Activated naive CD4-positive, alpha-beta T cell treated with anti-CD3 and anti-CD28 coated beads, Interleukin-2, amount 10 ng/mL, durations not matched to agents 7 days and 5 days (primary cell): ENCODE data around the gene CARS1.

Source experiments
- CTCF ChIA-PET: fragments of 350-600 bp; sonication (Branson Sonifier 250); formaldehyde crosslinking; loops from one replicate; lab custom pipeline; 2021; ENCODE audit warnings: antibody characterized with exemption; lab: Charles Lee
- DNase-seq: peaks from one replicate; pipeline ENCODE4 v3.0.0-alpha.2; 2020
- H3K27ac Mint-ChIP-seq: one replicate; pipeline ENCODE4 v1.8.0; 2021; ENCODE audit warnings: mild to moderate bottlenecking, moderate library complexity, mixed read lengths
- H3K27me3 Mint-ChIP-seq: one replicate; pipeline ENCODE4 v1.8.0; 2021; ENCODE audit warnings: mild to moderate bottlenecking, mixed read lengths
- H3K36me3 Mint-ChIP-seq: one replicate; pipeline ENCODE4 v1.8.0; 2021; ENCODE audit warnings: mixed read lengths
- H3K4me1 Mint-ChIP-seq: one replicate; pipeline ENCODE4 v1.8.0; 2021; ENCODE audit warnings: mixed read lengths
- H3K4me3 Mint-ChIP-seq: one replicate; pipeline ENCODE4 v1.8.0; 2021; ENCODE audit warnings: mild to moderate bottlenecking, moderate library complexity, mixed read lengths
- H3K9me3 Mint-ChIP-seq: one replicate; pipeline ENCODE4 v1.8.0; 2021; ENCODE audit warnings: mixed read lengths

Gene CARS1

DNA sequence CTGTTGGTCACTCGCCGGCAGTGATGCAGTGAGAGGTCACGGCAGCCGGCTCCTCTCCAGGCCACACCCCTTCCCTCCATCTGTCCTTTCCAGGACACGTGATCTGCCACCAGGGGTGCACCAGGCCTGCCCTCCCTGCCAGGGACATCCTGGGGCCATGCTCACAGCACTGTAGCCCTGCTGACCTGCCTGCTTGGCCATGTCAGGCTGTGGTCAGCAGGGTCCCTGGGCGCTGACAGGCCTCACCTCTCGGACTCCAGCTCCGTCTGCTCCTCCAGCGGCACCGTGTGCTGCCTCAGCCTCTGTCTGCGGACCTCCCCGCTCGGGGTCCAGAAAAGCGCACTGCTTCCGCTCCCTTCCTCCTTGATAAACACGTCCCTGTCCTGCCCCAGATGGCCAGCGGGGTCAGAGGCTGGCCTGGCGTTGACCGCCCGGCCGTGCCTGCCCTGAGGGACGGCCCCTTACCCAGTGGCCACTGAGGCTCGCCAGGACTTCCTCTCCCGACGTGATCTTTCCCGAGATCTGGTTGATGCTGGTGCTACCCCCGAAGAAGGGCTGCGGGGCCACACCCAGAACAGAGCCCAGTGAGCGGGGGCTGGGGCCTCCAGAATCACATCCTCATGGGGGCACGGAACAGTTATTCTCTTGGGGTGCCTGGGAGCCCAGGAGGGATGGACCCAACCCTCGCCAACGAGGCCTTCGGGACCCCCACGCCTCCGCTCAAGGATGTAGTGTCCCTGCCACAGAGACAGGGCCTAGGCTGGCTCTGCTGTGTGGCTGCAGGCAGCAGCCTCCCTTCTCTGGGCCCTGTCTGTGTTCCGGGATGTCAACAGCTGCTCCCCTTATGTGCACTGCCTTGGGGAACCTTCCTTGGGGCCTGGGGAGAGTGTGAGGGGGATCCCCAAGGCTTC is 36.3 kb upstream of the CARS1 start:
- Mint-ChIP-seq H3K4me1 (peaks cover 3% of the 10 kb centered on the region), H3K36me3 (no peaks in the 10 kb centered on the region), H3K27me3 (peaks cover 17% of the 10 kb centered on the region), H3K4me3 (no peak overlapping the region), H3K27ac (no peak overlapping the region), H3K9me3 (no peaks in the 10 kb centered on the region)
- no peak for DNase-seq
- CTCF ChIA-PET, result interaction anchor here (0.9 to 2.4 kb wide), 2 partner anchors 78 to 560 kb away, joined by 3 to 10 read pairs; no protein-coding TSS in a partner anchor

GRCh38 chr11:3092603-3093141 is 35.4 kb upstream of the CARS1 start:
- CTCF ChIA-PET, result interaction anchor here (0.9 to 2.4 kb wide), 4 partner anchors 77 to 559 kb away, joined by 3 to 10 read pairs (median 6); no protein-coding TSS in a partner anchor
- Mint-ChIP-seq H3K27ac (no peak overlapping the region), H3K27me3 (peaks cover 17% of the 10 kb centered on the region), H3K4me1 (peaks cover 3% of the 10 kb centered on the region), H3K9me3 (no peaks in the 10 kb centered on the region), H3K36me3 (no peaks in the 10 kb centered on the region), H3K4me3 (no peak overlapping the region)
- DNase-seq, result no peak

- no peaks in the 10 kb centered on the region for H3K9me3 Mint-ChIP-seq
These were observed 34.8 kb upstream of the CARS1 start for GRCh38 chr11:3091846-3092602.

GRCh38 chr11:3091081-3091845 is 34.0 kb upstream of the CARS1 start:
- H3K4me1 Mint-ChIP-seq, result peaks cover 3% of the 10 kb centered on the region
- no peaks in the 10 kb centered on the region for H3K9me3 Mint-ChIP-seq
- no peak overlapping the region for H3K4me3 Mint-ChIP-seq
- CTCF ChIA-PET, result interaction anchor here (0.6 to 4.0 kb wide), 32 partner anchors 9 to 664 kb away, joined by 3 to 59 read pairs (median 5); partner anchors contain the start of genes CARS1 and PHLDA2
- no peak overlapping the region for H3K27ac Mint-ChIP-seq
- DNase-seq, result no peak
- H3K36me3 Mint-ChIP-seq, result no peaks in the 10 kb centered on the region
- peaks cover 7% of the 10 kb centered on the region for H3K27me3 Mint-ChIP-seq

More at GRCh38 chr11:3091846-3092602, 34.8 kb upstream of the CARS1 start:
- CTCF ChIA-PET, result interaction anchor here (0.8 to 4.0 kb wide), 29 partner anchors 10 to 664 kb away, joined by 3 to 59 read pairs (median 5); partner anchors contain the start of genes CARS1 and PHLDA2
- Mint-ChIP-seq H3K27ac (no peak overlapping the region), H3K27me3 (peaks cover 15% of the 10 kb centered on the region), H3K4me1 (peaks cover 3% of the 10 kb centered on the region), H3K36me3 (no peaks in the 10 kb centered on the region), H3K4me3 (no peak overlapping the region)
- DNase-seq, result peak; percentile 82

DNA sequence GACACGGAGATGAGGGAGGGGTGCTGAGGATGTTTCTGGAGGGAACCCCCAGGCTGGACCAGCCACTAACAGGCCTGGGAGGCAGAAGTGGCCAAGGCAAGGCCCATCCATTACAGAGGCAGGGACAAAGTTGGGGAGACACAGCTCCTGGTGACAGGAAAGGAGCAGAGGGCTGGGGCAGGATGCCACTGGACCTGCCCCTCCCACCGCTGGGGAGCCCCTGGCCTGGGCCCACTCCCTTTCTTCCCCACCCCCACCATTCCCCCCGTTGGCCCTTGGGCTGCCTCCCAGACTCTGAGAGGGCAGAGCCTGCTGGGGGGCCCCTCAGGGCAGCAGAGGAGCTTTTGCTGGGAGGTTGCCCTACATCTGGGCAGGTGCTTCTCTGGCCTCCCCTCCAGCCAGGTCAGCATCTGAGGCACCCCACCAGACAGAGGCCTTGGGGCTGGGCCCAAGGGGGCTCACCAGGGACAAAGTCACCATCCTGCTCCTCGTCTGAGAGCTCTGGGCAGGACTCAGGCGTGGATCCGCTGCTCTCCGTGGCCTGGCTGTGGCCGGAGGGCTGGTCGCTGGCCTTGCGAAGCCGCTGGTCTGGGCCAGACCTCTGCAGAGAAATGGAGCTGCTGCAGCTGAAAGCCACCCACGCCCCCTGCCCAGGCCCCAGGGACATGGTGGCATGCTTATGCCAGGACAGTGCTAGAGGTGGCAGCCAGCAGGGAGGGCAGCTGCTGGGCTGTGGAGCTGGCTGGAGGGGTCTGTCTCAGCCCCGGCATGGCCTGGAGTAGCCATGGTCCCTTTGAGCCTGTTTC is 33.1 kb upstream of the CARS1 start:
- Mint-ChIP-seq H3K9me3 (no peaks in the 10 kb centered on the region), H3K27me3 (peaks cover 5% of the 10 kb centered on the region), H3K4me1 (peaks cover 3% of the 10 kb centered on the region), H3K36me3 (no peaks in the 10 kb centered on the region), H3K4me3 (no peak overlapping the region), H3K27ac (no peak overlapping the region)
- CTCF ChIA-PET, result interaction anchor here (0.6 to 4.0 kb wide), 19 partner anchors 11 to 663 kb away, joined by 3 to 59 read pairs (median 6); partner anchors contain the start of gene PHLDA2
- no peak for DNase-seq

- H3K36me3 Mint-ChIP-seq, result no peaks in the 10 kb centered on the region
- no peaks in the 10 kb centered on the region for H3K9me3 Mint-ChIP-seq
- no peak for DNase-seq
- H3K4me3 Mint-ChIP-seq, result no peak overlapping the region
- H3K4me1 Mint-ChIP-seq, result peaks cover 3% of the 10 kb centered on the region
- CTCF ChIA-PET, result interaction anchor here (0.8 to 4.0 kb wide), 11 partner anchors 35 to 558 kb away, joined by 3 to 59 read pairs (median 8); partner anchors contain the start of gene PHLDA2
- H3K27ac Mint-ChIP-seq, result no peak overlapping the region
- peaks cover 2% of the 10 kb centered on the region for H3K27me3 Mint-ChIP-seq
These were observed 32.2 kb upstream of the CARS1 start for GRCh38 chr11:3089236-3090061.

- Mint-ChIP-seq H3K4me1 (peaks cover 3% of the 10 kb centered on the region), H3K4me3 (no peak overlapping the region), H3K36me3 (no peaks in the 10 kb centered on the region), H3K27ac (no peak overlapping the region), H3K9me3 (no peaks in the 10 kb centered on the region), H3K27me3 (peaks cover 7% of the 10 kb centered on the region)
- CTCF ChIA-PET, result interaction anchor here (1.1 to 4.0 kb wide), 5 partner anchors 51 to 557 kb away, joined by 4 to 59 read pairs (median 28); no protein-coding TSS in a partner anchor
- no peak for DNase-seq
These were observed 31.6 kb upstream of the CARS1 start for GRCh38 chr11:3088806-3089205.

GRCh38 chr11:3087821-3088800 is 30.9 kb upstream of the CARS1 start:
- H3K27me3 Mint-ChIP-seq, result peaks cover 13% of the 10 kb centered on the region
- no peaks in the 10 kb centered on the region for H3K36me3 Mint-ChIP-seq
- no peaks in the 10 kb centered on the region for H3K9me3 Mint-ChIP-seq
- CTCF ChIA-PET, result interaction anchor here (1.1 to 4.0 kb wide), 2 partner anchors 65 to 556 kb away, joined by 4 to 56 read pairs; no protein-coding TSS in a partner anchor
- peaks cover 3% of the 10 kb centered on the region for H3K4me1 Mint-ChIP-seq
- DNase-seq, result no peak
- H3K27ac Mint-ChIP-seq, result no peak overlapping the region
- H3K4me3 Mint-ChIP-seq, result no peak overlapping the region

GRCh38 chr11:3087373-3087772 is 30.1 kb upstream of the CARS1 start:
- Mint-ChIP-seq H3K27ac (no peak overlapping the region), H3K4me3 (no peak overlapping the region), H3K27me3 (peaks cover 17% of the 10 kb centered on the region), H3K4me1 (peaks cover 3% of the 10 kb centered on the region), H3K36me3 (no peaks in the 10 kb centered on the region), H3K9me3 (no peaks in the 10 kb centered on the region)
- CTCF ChIA-PET, result no interaction called here
- no peak for DNase-seq

DNA sequence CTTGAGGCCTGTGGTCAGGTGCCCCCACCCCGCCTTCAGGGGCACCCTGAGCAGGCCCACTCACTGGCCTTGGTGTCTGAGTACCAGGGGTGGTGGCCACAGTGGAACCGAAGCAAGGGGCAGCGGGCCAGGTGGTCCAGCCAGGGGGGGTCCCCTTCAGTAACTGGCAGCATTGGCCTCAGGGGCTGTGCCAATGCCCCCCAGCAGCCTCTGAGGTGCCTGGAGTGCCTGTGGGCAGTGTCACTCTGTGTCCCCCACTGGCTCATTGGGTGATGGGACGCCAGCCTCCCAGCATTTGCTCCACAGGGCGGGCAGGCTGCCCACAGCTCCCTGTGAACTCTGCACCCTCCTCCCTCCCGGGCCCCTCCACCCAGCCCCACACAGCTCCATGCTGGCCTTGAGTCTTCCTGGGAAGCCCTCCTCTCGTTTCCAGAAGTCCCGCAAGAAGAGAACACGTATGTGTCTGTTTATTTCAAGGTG is 29.5 kb upstream of the CARS1 start:
- H3K27ac Mint-ChIP-seq, result peak overlapping the region; percentile 38
- DNase-seq, result no peak
- peaks cover 3% of the 10 kb centered on the region for H3K4me1 Mint-ChIP-seq
- H3K9me3 Mint-ChIP-seq, result no peaks in the 10 kb centered on the region
- peaks cover 17% of the 10 kb centered on the region for H3K27me3 Mint-ChIP-seq
- CTCF ChIA-PET, result no interaction called here
- H3K36me3 Mint-ChIP-seq, result no peaks in the 10 kb centered on the region
- H3K4me3 Mint-ChIP-seq, result no peak overlapping the region

- H3K4me3 Mint-ChIP-seq, result no peak overlapping the region
- peaks cover under 1% of the 10 kb centered on the region for H3K4me1 Mint-ChIP-seq
- CTCF ChIA-PET, result interaction anchor here (1.0 kb wide), 1 partner anchor 49 kb away, joined by 3 read pairs; no protein-coding TSS in a partner anchor
- DNase-seq, result no peak
- H3K27ac Mint-ChIP-seq, result no peak overlapping the region
- no peaks in the 10 kb centered on the region for H3K36me3 Mint-ChIP-seq
- no peaks in the 10 kb centered on the region for H3K9me3 Mint-ChIP-seq
- H3K27me3 Mint-ChIP-seq, result peaks cover 17% of the 10 kb centered on the region
These were observed 28.9 kb upstream of the CARS1 start for GRCh38 chr11:3086114-3086513.
